PFSK-1 (cell line): Measurements from ENCODE around the gene IL2RA.

ENCODE experiments used
- FOXP2 ChIP-seq: optimal IDR thresholded peaks from 2 replicates; pipeline ENCODE3; 2011; ENCODE audit warnings: borderline replicate concordance, control low read depth, inconsistent platforms; ENCODE audit not compliant: insufficient read depth; ENCODE audit errors: extremely low read length, extremely low read depth
- POLR2AphosphoS5 ChIP-seq: IDR thresholded peaks from 2 replicates; pipeline ENCODE4 v1.6.1; 2012; ENCODE audit warnings: low read depth, mild to moderate bottlenecking, control low read depth, low read length, moderate library complexity
- SIN3A ChIP-seq: IDR thresholded peaks from 2 replicates; pipeline ENCODE4 v1.6.1; 2012; ENCODE audit warnings: mild to moderate bottlenecking, low read length, moderate library complexity, borderline replicate concordance; ENCODE audit not compliant: insufficient read depth
- TF ChIP-seq, protein P1 (sequence below), 2 experiments: IDR thresholded peaks; 2 replicates each; pipeline versions ENCODE4 v1.6.1 to v1.8.0; 2011 to 2012; ENCODE audit warnings: low read depth in 2 of 2, low read length in 2 of 2, control low read depth in 1 of 2, inconsistent platforms in 1 of 2, mild to moderate bottlenecking in 1 of 2, moderate library complexity in 1 of 2; ENCODE audit not compliant: insufficient read depth in 1 of 2

DNA sequence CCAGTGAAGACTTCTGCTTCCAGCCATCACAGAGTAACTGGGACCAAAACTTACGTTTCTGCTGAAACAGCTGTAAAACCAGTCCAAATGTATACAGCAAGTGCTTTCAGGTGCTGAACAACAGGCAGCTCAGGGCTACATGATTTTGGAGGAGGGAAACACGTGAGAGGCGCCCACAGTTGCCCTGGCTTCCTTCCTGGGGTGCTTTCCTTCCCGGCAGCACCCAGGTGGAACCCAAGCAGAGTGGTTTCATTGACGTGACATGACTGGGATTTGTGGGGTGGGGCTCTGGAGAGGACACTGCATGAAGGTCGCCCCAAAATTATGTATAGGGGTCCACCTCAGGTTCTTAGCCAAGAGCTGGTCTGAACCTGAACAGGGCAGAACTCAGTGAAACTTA, 34.2 kb downstream of the IL2RA start:
- TF ChIP-seq, protein P1, sequence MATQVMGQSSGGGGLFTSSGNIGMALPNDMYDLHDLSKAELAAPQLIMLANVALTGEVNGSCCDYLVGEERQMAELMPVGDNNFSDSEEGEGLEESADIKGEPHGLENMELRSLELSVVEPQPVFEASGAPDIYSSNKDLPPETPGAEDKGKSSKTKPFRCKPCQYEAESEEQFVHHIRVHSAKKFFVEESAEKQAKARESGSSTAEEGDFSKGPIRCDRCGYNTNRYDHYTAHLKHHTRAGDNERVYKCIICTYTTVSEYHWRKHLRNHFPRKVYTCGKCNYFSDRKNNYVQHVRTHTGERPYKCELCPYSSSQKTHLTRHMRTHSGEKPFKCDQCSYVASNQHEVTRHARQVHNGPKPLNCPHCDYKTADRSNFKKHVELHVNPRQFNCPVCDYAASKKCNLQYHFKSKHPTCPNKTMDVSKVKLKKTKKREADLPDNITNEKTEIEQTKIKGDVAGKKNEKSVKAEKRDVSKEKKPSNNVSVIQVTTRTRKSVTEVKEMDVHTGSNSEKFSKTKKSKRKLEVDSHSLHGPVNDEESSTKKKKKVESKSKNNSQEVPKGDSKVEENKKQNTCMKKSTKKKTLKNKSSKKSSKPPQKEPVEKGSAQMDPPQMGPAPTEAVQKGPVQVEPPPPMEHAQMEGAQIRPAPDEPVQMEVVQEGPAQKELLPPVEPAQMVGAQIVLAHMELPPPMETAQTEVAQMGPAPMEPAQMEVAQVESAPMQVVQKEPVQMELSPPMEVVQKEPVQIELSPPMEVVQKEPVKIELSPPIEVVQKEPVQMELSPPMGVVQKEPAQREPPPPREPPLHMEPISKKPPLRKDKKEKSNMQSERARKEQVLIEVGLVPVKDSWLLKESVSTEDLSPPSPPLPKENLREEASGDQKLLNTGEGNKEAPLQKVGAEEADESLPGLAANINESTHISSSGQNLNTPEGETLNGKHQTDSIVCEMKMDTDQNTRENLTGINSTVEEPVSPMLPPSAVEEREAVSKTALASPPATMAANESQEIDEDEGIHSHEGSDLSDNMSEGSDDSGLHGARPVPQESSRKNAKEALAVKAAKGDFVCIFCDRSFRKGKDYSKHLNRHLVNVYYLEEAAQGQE (IDR thresholded peaks at IDR 0.05; ENCODE audit: insufficient read depth in 1 of 2, low read depth in 2 of 2, low read length in 2 of 2), result no peak
- no peak for TF ChIP-seq POLR2AphosphoS5
- TF ChIP-seq SIN3A, result no peak
- no peak for TF ChIP-seq FOXP2
